ENCODE results near the gene MROH8. TPM values are rescaled to one million over a fixed set of nuclear protein-coding genes. Genes with fewer than 3 reads are reported as not detected.
A peak's percentile ranks its signal among the peaks of the same experiment; 100 is the strongest.
"Not testable (repeated sequence)": the region's sequence is repeated elsewhere in the genome, so short reads cannot be mapped to it uniquely, and the experiment has no call there.

Gene MROH8
- total RNA-seq, 1 donor from 2014 or later = 4.4 TPM

- intact Hi-C loops (cut with micrococcal nuclease) = no loop called here
- no peak for DNase-seq
- ATAC-seq = no peak
These were observed 65.3 kb downstream of the MROH8 start for GRCh38 chr20:37114012-37114411.

- ATAC-seq (no peak), DNase-seq (no peak)
These were observed 67.4 kb downstream of the MROH8 start for GRCh38 chr20:37111926-37112455.

GRCh38 chr20:37108676-37109075 is 70.7 kb downstream of the MROH8 start:
- DNase-seq (no peak), ATAC-seq (no peak)
- intact Hi-C loops (cut with micrococcal nuclease) = no loop called here

More at GRCh38 chr20:37111926-37112455, 67.4 kb downstream of the MROH8 start:
- intact Hi-C loops (cut with micrococcal nuclease) = no loop called here

GRCh38 chr20:37102571-37102970 is 76.8 kb downstream of the MROH8 start:
- no peak for ATAC-seq
- DNase-seq = no peak
- intact Hi-C loops (cut with micrococcal nuclease) = no loop called here

GRCh38 chr20:37096415-37097041 is 82.8 kb downstream of the MROH8 start:
- ATAC-seq (no peak), DNase-seq (no peak)
- intact Hi-C loops (cut with micrococcal nuclease) = no loop called here

GRCh38 chr20:37095599-37096414 is 83.5 kb downstream of the MROH8 start, which contains the start of gene RBL1:
RBL1 (minus strand) TSS chr20:37095997; CDS start chr20:37095928, 69 bp downstream.
- intact Hi-C loops (cut with micrococcal nuclease) = no loop called here
- DNase-seq = peak; percentile 88
- ATAC-seq = peak; percentile 95

GRCh38 chr20:37095108-37095598 is 84.2 kb downstream of the MROH8 start:
- ATAC-seq = peak; percentile 35
- DNase-seq = no peak
- intact Hi-C loops (cut with micrococcal nuclease) = no loop called here

- intact Hi-C loops (cut with micrococcal nuclease) = no loop called here
- DNase-seq (no peak), ATAC-seq (no peak)
These were observed 88.9 kb downstream of the MROH8 start for GRCh38 chr20:37090407-37090806.

- ATAC-seq = no peak
- DNase-seq = no peak
- intact Hi-C loops (cut with micrococcal nuclease) = no loop called here
These were observed 97.5 kb downstream of the MROH8 start for GRCh38 chr20:37081717-37082289.

- intact Hi-C loops (cut with micrococcal nuclease) = no loop called here
- no peak for DNase-seq
- no peak for ATAC-seq
These were observed 102.3 kb downstream of the MROH8 start for GRCh38 chr20:37077009-37077408.

GRCh38 chr20:37075932-37076685 is 103.2 kb downstream of the MROH8 start:
- no peak for DNase-seq
- intact Hi-C loops (cut with micrococcal nuclease) = no loop called here
- no peak for ATAC-seq

GRCh38 chr20:37072293-37073196 is 106.8 kb downstream of the MROH8 start:
- DNase-seq = no peak
- intact Hi-C loops (cut with micrococcal nuclease) = no loop called here
- no peak for ATAC-seq

- DNase-seq (no peak), ATAC-seq (no peak)
- intact Hi-C loops (cut with micrococcal nuclease) = no loop called here
These were observed 107.9 kb downstream of the MROH8 start for GRCh38 chr20:37071481-37071911.

- ATAC-seq; intact Hi-C loops (cut with micrococcal nuclease); DNase-seq: not testable (repeated sequence)
These were observed 109.8 kb downstream of the MROH8 start for GRCh38 chr20:37069563-37069962.

GRCh38 chr20:37066168-37066567 is 113.2 kb downstream of the MROH8 start:
- DNase-seq = no peak
- no peak for ATAC-seq
- intact Hi-C loops (cut with micrococcal nuclease) = no loop called here

GRCh38 chr20:37055276-37055675 is 124.1 kb downstream of the MROH8 start:
- intact Hi-C loops (cut with micrococcal nuclease) = no loop called here
- no peak for ATAC-seq

GRCh38 chr20:37053230-37053950 is 126.0 kb downstream of the MROH8 start:
- DNase-seq = no peak
- no peak for ATAC-seq
- intact Hi-C loops (cut with micrococcal nuclease) = no loop called here

More at GRCh38 chr20:37055276-37055675, 124.1 kb downstream of the MROH8 start:
- DNase-seq = no peak

All from left ventricle myocardium superior (tissue), 1 donor.